Measurements from ENCODE around the gene GJC2.

GJC2 gene

GRCh38 chr1:228148935-228149405 lies 760 bp upstream of the GJC2 start:
- ChIA-PET CTCF (interaction anchor here (7.3 kb wide), 1 partner anchor 15 kb away, joined by 53 read pairs; the partner anchor contains the start of gene IBA57), POLR2A (no interaction called here)
- no peak for TF ChIP-seq CTCF (IDR thresholded peaks at IDR 0.05; ENCODE audit: insufficient read depth, low read length, missing control alignments)

GRCh38 chr1:228150120-228150460 lies 360 bp downstream of the GJC2 start:
- no peak for TF ChIP-seq CTCF (IDR thresholded peaks at IDR 0.05; ENCODE audit: insufficient read depth, low read length, missing control alignments)
- POLR2A ChIA-PET = no interaction called here
- CTCF ChIA-PET = interaction anchor here (7.3 kb wide), 1 partner anchor 14 kb away, joined by 53 read pairs; the partner anchor contains the start of gene IBA57
- no peak overlapping the region for H3K4me3 ChIP-seq (ENCODE audit: low read depth, low read length)
- no peak for DNase-seq (ENCODE audit: low read depth, low spot score)

More at GRCh38 chr1:228148935-228149405, 760 bp upstream of the GJC2 start:
- H3K4me3 ChIP-seq (ENCODE audit: low read depth, low read length) = no peak overlapping the region
- DNase-seq (ENCODE audit: low read depth, low spot score) = no peak

GRCh38 chr1:228150461-228151179 lies 890 bp downstream of the GJC2 start:
- no peak overlapping the region for H3K4me3 ChIP-seq (ENCODE audit: low read depth, low read length)
- TF ChIP-seq CTCF (IDR thresholded peaks at IDR 0.05; ENCODE audit: insufficient read depth, low read length, missing control alignments) = no peak
- CTCF ChIA-PET = interaction anchor here (7.3 kb wide), 1 partner anchor 13 kb away, joined by 53 read pairs; the partner anchor contains the start of gene IBA57
- DNase-seq (ENCODE audit: low read depth, low spot score) = no peak
- POLR2A ChIA-PET = interaction anchor here (1.6 kb wide), 1 partner anchor 15 kb away, joined by 5 read pairs; the partner anchor contains the start of gene IBA57

GRCh38 chr1:228151180-228151925 lies 1.6 kb downstream of the GJC2 start:
- no peak for TF ChIP-seq CTCF (IDR thresholded peaks at IDR 0.05; ENCODE audit: insufficient read depth, low read length, missing control alignments)
- POLR2A ChIA-PET = interaction anchor here (1.6 kb wide), 1 partner anchor 14 kb away, joined by 5 read pairs; the partner anchor contains the start of gene IBA57
- CTCF ChIA-PET = interaction anchor here (7.3 kb wide), 1 partner anchor 12 kb away, joined by 53 read pairs; the partner anchor contains the start of gene IBA57

GRCh38 chr1:228152097-228152917 lies 2.6 kb downstream of the GJC2 start:
- no peak for DNase-seq (ENCODE audit: low read depth, low spot score)
- TF ChIP-seq CTCF (IDR thresholded peaks at IDR 0.05; ENCODE audit: insufficient read depth, low read length, missing control alignments) = no peak
- CTCF ChIA-PET = interaction anchor here (7.3 kb wide), 1 partner anchor 11 kb away, joined by 53 read pairs; the partner anchor contains the start of gene IBA57
- no peak overlapping the region for H3K4me3 ChIP-seq (ENCODE audit: low read depth, low read length)
- POLR2A ChIA-PET = interaction anchor here (1.6 kb wide), 1 partner anchor 13 kb away, joined by 5 read pairs; the partner anchor contains the start of gene IBA57

More at GRCh38 chr1:228151180-228151925, 1.6 kb downstream of the GJC2 start:
- no peak for DNase-seq (ENCODE audit: low read depth, low spot score)
- no peak overlapping the region for H3K4me3 ChIP-seq (ENCODE audit: low read depth, low read length)
